Measurements from ENCODE around the gene UBTD1.

The UBTD1 gene

GRCh38 chr10:97584060-97584797 lies 85.5 kb downstream of the UBTD1 start, which contains the start of gene HOGA1:
Gene HOGA1 (plus strand): TSS chr10:97584389. CDS start chr10:97584704, 315 bp downstream.
- no peak for DNase-seq (ENCODE audit: low read depth in 2 of 2)

- no peak for DNase-seq (ENCODE audit: low read depth in 2 of 2)
Measured at GRCh38 chr10:97584798-97585438, 86.2 kb downstream of the UBTD1 start.

DNA sequence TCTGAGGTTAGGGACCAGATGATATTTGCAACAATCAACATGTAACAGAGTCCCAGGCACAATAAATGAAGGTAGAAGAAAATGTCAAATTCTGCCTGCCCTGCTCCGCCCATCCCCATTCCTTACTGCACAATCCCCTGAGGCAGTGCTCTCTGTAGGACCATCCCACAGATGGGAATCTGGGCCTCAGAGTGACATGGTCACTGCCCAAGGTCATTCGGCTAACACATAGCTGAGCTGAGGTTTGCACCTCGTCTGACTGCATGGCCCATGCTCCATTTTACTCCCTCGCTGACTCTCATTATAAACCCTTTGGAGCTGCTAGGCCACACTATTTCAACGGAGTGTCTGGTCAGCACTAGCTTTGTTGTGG lies 86.7 kb downstream of the UBTD1 start:
- no peak for DNase-seq (ENCODE audit: low read depth in 2 of 2)

DNA sequence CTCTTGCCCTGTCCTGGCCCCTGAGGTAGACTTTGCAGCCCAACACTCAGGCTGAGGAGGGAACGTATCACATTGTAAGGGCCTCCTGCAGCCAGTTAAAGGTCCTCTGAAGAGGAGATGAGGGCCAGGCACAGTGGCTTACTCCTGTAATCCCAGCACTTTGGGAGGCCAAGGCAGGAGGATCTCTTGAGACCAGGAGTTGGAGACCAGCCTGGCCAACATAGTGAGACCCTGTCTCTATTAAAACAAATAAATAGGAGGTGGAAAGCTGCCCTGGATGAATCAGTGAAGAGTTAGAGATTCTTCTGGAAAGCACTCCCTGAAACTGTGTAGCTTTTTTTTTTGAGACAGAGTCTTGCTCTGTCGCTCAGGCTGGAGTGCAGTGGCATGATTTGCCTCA lies 88.5 kb downstream of the UBTD1 start:
- DNase-seq (ENCODE audit: low read depth in 2 of 2), result no peak

DNA sequence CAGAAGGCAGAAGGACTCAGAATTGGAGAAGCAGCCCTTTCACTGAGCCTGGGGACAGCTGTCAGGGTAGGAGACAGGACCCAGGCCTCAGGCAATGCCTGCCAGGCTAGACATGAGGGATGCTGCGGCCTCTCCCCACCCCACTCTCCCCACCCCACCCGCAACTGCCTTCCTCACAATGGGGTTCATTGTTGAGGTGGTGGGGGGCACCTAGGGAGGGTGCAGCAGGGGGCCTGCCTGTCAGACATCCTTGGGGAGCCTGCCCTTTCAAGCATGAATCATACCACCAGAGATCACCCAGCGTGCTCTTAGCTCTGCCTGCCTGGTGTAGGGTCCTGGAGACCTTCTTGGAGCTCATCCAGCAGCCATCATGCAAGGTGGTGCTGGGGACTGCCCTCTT lies 90.8 kb downstream of the UBTD1 start, which contains the start of gene C10orf62:
Gene C10orf62 (plus strand): TSS at position 243 of the 400 bp plus-strand sequence. CDS start 177 bp downstream, outside the sequence.
- DNase-seq (ENCODE audit: low read depth in 2 of 2), result no peak

DNA sequence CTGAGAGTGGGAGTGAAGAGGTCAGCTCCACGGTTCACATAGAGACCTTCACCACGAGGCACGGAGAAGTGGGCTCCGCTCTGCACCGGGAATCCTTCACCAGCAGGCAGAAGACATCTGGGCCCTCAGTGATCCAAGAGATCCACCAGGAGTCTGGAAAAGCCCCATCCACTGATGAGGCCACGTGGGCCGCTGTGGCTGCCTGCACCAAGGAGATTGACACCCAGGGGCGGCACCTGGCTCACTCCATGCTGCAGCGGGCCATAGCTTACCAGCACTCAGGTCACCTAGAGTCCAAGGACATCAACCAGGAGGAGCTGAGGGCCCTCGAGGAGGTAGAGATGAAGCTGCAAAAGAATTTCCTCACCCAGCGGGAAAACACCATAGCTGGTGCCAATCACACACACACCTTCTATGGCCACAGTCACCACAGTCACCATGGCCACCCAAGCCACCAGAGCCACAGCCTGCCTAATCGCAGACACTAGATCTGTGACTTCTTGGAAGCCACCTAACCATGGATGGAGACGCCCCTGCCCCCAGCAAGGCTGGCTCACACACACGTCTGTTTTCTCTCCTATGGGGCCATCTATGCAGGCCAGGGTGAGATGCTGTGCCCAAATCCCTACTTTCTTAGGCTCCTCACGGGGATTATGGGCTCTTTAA lies 91.5 kb downstream of the UBTD1 start:
- DNase-seq (ENCODE audit: low read depth in 2 of 2), result no peak

DNA sequence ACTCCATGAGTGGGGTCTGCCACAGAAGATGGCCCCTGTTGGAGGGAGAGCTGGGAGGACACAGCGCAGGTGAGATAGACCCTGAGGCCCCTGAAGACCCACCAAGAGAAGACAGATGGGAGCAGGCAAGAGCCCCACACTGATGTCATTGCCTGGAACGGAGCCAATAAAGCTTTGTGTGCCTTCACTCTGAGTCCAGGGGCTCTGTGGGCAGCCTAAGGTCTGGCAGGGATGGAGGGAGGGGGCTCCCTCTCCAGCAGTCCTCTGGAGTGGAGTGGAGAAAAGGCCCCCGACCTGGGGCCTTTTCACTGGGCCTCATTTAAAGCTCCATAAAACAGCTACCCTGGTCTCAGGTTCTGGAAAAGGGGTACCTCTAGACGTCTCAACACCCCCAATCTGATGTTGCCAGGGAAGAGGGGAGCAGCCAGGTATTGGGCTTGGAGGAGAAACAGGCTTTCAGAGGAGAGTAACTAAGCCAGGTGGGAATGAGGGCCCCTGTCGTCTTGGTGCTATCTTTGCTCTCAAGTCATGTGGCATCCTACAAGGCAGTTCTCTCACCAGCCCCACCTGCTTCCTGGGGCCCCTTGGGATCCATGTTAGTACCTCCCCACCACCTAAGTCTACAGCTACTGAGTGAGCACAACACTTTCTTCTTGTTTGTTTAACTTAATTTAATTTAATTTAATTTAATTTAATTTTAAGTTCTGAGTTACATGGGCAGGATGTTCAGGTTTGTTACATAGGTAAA lies 92.2 kb downstream of the UBTD1 start:
- no peak for DNase-seq (ENCODE audit: low read depth in 2 of 2)

GRCh38 chr10:97593421-97593820 lies 94.7 kb downstream of the UBTD1 start:
- DNase-seq (ENCODE audit: low read depth in 2 of 2), result no peak

GRCh38 chr10:97596101-97597082 lies 97.7 kb downstream of the UBTD1 start:
- DNase-seq (ENCODE audit: low read depth in 2 of 2), result no peak

GRCh38 chr10:97597778-97598177 lies 99.1 kb downstream of the UBTD1 start:
- no peak for DNase-seq (ENCODE audit: low read depth in 2 of 2)

GRCh38 chr10:97598407-97599271 lies 99.9 kb downstream of the UBTD1 start:
- DNase-seq (ENCODE audit: low read depth in 2 of 2), result no peak

DNA sequence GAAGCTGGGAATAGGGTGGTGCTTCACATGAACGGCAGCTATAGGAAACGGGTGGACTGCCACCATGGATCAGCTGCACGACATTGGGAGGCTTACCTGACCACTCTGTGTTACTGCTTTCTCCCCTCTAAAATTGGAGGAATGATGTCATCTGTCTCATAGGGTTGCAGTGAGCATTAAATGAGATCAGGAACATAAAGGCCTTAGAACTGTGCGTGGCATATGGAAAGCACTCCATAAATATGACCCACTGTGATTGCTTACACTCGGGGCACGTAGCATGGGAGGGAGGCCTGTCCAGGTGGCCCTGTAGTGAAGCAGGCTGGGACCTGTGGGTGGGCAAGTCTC lies 100.5 kb downstream of the UBTD1 start:
- DNase-seq (ENCODE audit: low read depth in 2 of 2), result no peak

DNA sequence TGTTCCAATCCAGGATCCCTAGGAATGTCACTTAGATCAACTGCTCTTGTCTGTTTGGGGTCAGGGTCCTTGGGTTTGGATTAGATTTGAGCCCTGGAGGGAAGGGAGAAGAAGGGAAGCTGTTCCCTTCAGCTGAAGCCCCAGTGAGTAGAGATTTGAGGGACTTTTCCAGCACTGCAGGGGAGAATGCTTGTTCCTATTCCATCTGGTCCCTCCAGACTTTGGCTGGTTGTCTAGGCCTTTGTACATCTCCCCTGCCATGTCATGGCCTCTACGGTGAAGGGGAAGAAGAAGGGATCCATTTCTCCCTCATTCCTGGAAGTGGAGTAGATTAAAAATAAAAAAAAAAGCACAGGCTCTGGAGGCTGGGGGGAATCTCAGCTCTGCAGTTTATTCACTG lies 101.9 kb downstream of the UBTD1 start:
- no peak for DNase-seq (ENCODE audit: low read depth in 2 of 2)

DNA sequence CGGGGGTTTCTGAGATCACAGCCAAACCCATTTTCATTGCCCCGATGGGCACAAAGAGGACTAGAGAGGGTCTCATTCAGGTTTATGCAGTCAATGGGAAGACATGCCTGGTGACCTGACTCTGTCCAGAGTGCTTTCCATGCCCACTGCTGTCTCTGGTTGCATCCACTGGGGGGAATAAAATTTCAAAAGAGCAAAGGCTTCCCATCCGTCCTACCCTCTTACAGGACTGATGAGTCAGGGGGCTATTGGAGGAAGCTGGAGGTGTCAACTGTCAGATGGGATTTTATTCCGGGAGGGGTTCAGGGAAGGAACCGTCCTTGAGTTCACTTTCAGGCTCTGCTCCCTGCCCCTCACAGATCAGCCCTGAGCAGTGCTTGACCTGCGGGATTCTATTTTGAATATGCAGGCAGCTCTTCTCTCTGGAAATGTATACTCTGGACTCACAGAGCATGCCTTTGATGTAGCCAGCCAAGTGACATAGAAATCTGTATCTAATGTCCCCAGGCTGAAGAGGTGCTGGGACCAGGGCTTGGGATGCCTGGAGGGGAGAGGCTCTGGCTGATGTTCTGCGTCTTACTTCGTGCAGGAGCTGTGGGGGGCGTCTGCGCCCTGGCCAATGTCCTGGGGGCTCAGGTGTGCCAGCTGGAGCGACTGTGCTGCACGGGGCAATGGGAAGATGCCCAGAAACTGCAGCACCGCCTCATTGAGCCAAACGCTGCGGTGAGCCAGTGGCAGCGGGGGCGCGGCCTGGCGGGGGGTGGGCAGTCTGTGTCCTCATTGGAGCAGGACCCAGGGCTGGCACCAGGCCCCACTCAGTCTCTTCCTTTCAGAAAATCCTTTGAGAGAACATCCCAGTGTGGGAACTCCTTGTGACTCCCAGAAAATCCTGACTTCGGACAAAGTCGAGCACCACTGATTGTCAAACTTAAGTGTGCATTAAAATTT lies 102.8 kb downstream of the UBTD1 start:
- DNase-seq (ENCODE audit: low read depth in 2 of 2), result no peak

- no peak for DNase-seq (ENCODE audit: low read depth in 2 of 2)
Measured at GRCh38 chr10:97607095-97607636, 108.4 kb downstream of the UBTD1 start.

GRCh38 chr10:97608991-97609561 lies 110.4 kb downstream of the UBTD1 start:
- no peak for DNase-seq (ENCODE audit: low read depth in 2 of 2)

DNA sequence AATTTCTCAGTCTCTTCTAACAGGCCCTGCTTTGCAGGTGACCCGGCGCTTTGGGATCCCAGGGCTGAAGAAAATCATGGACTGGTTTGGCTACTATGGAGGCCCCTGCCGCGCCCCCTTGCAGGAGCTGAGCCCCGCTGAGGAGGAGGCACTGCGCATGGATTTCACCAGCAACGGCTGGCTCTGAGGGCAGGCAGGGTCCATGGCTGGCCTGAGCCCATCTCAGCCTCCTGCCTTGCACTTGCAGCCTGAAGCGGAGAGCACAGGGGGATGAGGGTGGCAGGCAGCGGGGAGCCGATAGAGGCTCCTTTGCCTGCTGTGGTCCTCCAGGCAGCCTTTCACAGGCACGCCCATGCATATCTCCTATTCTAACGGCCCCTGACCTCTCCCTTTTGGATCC lies 112.7 kb downstream of the UBTD1 start:
- no peak for DNase-seq (ENCODE audit: low read depth in 2 of 2)

DNA sequence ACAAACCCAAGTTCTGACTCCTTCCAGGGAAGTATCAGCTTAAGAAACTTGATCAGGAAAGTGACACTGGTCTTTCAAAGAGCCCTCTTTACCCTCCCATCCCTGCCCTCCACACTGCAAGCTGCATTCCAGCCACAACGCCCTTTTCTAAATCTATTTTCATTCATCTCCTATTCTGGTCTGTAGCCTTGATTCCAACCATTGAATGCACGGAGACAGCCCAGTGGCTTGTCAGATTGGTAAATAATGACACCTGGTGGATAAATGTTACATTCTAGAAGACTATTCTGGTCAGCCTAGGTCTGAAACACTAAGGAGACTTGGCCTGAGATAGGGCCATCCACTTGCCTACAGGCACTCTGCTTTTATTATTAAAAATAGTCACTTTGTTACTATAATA lies 113.7 kb downstream of the UBTD1 start:
- no peak for DNase-seq (ENCODE audit: low read depth in 2 of 2)

Measured in stimulated activated CD8-positive, alpha-beta memory T cell treated with anti-CD3 and anti-CD28 coated beads, Interleukin-2, amount 100 ng/mL, for 1 hour (primary cell).